Measurements from ENCODE around the gene CTNNBL1.

Gene CTNNBL1

GRCh38 chr20:37866051-37866450, 172.2 kb downstream of the CTNNBL1 start:
- no peak for TF ChIP-seq CTCF (IDR thresholded peaks at IDR 0.05; ENCODE audit: insufficient read depth, low read depth, low read length, missing control alignments)
- H3K4me3 ChIP-seq (ENCODE audit: low read length), result no peak overlapping the region
- DNase-seq (ENCODE audit: low read depth), result no peak

- no peak for TF ChIP-seq CTCF (IDR thresholded peaks at IDR 0.05; ENCODE audit: insufficient read depth, low read depth, low read length, missing control alignments)
Observed at GRCh38 chr20:37867289-37868195, 173.7 kb downstream of the CTNNBL1 start.

GRCh38 chr20:37868851-37869333, 175.1 kb downstream of the CTNNBL1 start:
- H3K4me3 ChIP-seq (ENCODE audit: low read length), result no peak overlapping the region
- no peak for TF ChIP-seq CTCF (IDR thresholded peaks at IDR 0.05; ENCODE audit: insufficient read depth, low read depth, low read length, missing control alignments)
- no peak for DNase-seq (ENCODE audit: low read depth)

More at GRCh38 chr20:37867289-37868195, 173.7 kb downstream of the CTNNBL1 start:
- no peak for DNase-seq (ENCODE audit: low read depth)
- H3K4me3 ChIP-seq (ENCODE audit: low read length), result no peak overlapping the region

GRCh38 chr20:37869334-37869861, 175.6 kb downstream of the CTNNBL1 start:
- DNase-seq (ENCODE audit: low read depth), result no peak
- TF ChIP-seq CTCF (IDR thresholded peaks at IDR 0.05; ENCODE audit: insufficient read depth, low read depth, low read length, missing control alignments), result no peak
- H3K4me3 ChIP-seq (ENCODE audit: low read length), result no peak overlapping the region

GRCh38 chr20:37870294-37870693, 176.5 kb downstream of the CTNNBL1 start:
- H3K4me3 ChIP-seq (ENCODE audit: low read length), result no peak overlapping the region
- DNase-seq (ENCODE audit: low read depth), result no peak
- TF ChIP-seq CTCF (IDR thresholded peaks at IDR 0.05; ENCODE audit: insufficient read depth, low read depth, low read length, missing control alignments), result no peak

- no peak for TF ChIP-seq CTCF (IDR thresholded peaks at IDR 0.05; ENCODE audit: insufficient read depth, low read depth, low read length, missing control alignments)
- no peak for DNase-seq (ENCODE audit: low read depth)
- no peak overlapping the region for H3K4me3 ChIP-seq (ENCODE audit: low read length)
Observed at GRCh38 chr20:37871751-37872150, 177.9 kb downstream of the CTNNBL1 start.
